Measurements from ENCODE around the gene COL6A2. TPM values are rescaled to one million over a fixed set of nuclear protein-coding genes. Genes with fewer than 3 reads are reported as not detected.
"Not testable (repeated sequence)": the region's sequence is repeated elsewhere in the genome, so short reads cannot be mapped to it uniquely, and the experiment has no call there.

The COL6A2 gene
- total and polyA plus RNA-seq, 4 experiments from 2014 or later: 0.77 to 25.7 (median 11.6) TPM

- ChIA-PET POLR2A (ENCODE audit: partially characterized antibody) (interaction anchor here (1.3 to 2.0 kb wide), 4 partner anchors 9 to 356 kb away, joined by 4 to 5 read pairs (median 4); a partner anchor contains a TSS), CTCF (ENCODE audit: partially characterized antibody) (interaction anchor here (1.0 to 2.4 kb wide), 9 partner anchors 10 to 257 kb away, joined by 3 to 19 read pairs (median 5); partner anchors contain the start of genes FTCD, MCM3AP and YBEY)
- Histone ChIP-seq H3K4me3 (ENCODE audit: low read length in 2 of 2) (no peak overlapping the region), H3K9me3 (ENCODE audit: control insufficient read depth in 1 of 2, low read length in 2 of 2) (no peaks in the 10 kb centered on the region), H3K36me3 (ENCODE audit: insufficient read depth, low read length) (no peaks in the 10 kb centered on the region), H3K4me1 (ENCODE audit: insufficient read depth, low read length) (peaks cover 5% of the 10 kb centered on the region), H3K27me3 (ENCODE audit: insufficient read depth, low read length) (no peaks in the 10 kb centered on the region), H3K27ac (ENCODE audit: low read depth, low read length) (no peak overlapping the region)
- Mint-ChIP-seq H3K27me3 (no peaks in the 10 kb centered on the region), H3K36me3 (no peaks in the 10 kb centered on the region), H3K27ac (peak overlapping the region in 4 of 7 donors; percentile 2 to 85 (median 60)), H3K4me3 (peak overlapping the region in 3 of 8 donors; percentile 15 to 49 (median 38)), H3K4me1 (peaks cover 4 to 8% (median 5%) of the 10 kb centered on the region in 4 donors), H3K9me3 (no peaks in the 10 kb centered on the region)
- no peak for DNase-seq
- intact Hi-C loops (cut with micrococcal nuclease): no loop called here
Observed at GRCh38 chr21:46144464-46145070, 46.7 kb downstream of the COL6A2 start.

- intact Hi-C loops (cut with micrococcal nuclease): no loop called here
- POLR2A ChIA-PET (ENCODE audit: partially characterized antibody): no interaction called here
- CTCF ChIA-PET (ENCODE audit: partially characterized antibody): no interaction called here
- Mint-ChIP-seq H3K27ac (peak overlapping the region in 1 of 7 donors; percentile 2), H3K4me3 (no peak overlapping the region), H3K27me3 (no peaks in the 10 kb centered on the region), H3K4me1 (peaks cover 4 to 8% (median 5%) of the 10 kb centered on the region in 4 donors), H3K36me3 (no peaks in the 10 kb centered on the region), H3K9me3 (no peaks in the 10 kb centered on the region)
- H3K27me3 ChIP-seq (ENCODE audit: insufficient read depth, low read length): no peaks in the 10 kb centered on the region
- no peak overlapping the region for H3K4me3 ChIP-seq (ENCODE audit: low read length in 2 of 2)
- H3K27ac ChIP-seq (ENCODE audit: low read depth, low read length): no peak overlapping the region
- H3K4me1 ChIP-seq (ENCODE audit: insufficient read depth, low read length): peaks cover 5% of the 10 kb centered on the region
- H3K36me3 ChIP-seq (ENCODE audit: insufficient read depth, low read length): no peaks in the 10 kb centered on the region
- peak in 1 of 5 donors; percentile 24 for DNase-seq
- no peaks in the 10 kb centered on the region for H3K9me3 ChIP-seq (ENCODE audit: control insufficient read depth in 1 of 2, low read length in 2 of 2)
Observed at GRCh38 chr21:46145159-46145839, 47.4 kb downstream of the COL6A2 start.

GRCh38 chr21:46145840-46146691, 48.2 kb downstream of the COL6A2 start:
- Mint-ChIP-seq H3K27me3 (no peaks in the 10 kb centered on the region), H3K27ac (peak overlapping the region in 2 of 7 donors; percentile 13 to 62), H3K4me1 (peaks cover 4 to 8% (median 5%) of the 10 kb centered on the region in 4 donors), H3K9me3 (no peaks in the 10 kb centered on the region), H3K36me3 (no peaks in the 10 kb centered on the region), H3K4me3 (no peak overlapping the region)
- H3K4me1 ChIP-seq (ENCODE audit: insufficient read depth, low read length): peaks cover 5% of the 10 kb centered on the region
- no peaks in the 10 kb centered on the region for H3K27me3 ChIP-seq (ENCODE audit: insufficient read depth, low read length)
- peak in 1 of 5 donors; percentile 8 for DNase-seq
- intact Hi-C loops (cut with micrococcal nuclease): no loop called here
- no peaks in the 10 kb centered on the region for H3K9me3 ChIP-seq (ENCODE audit: control insufficient read depth in 1 of 2, low read length in 2 of 2)
- no peaks in the 10 kb centered on the region for H3K36me3 ChIP-seq (ENCODE audit: insufficient read depth, low read length)
- ChIA-PET POLR2A (ENCODE audit: partially characterized antibody) (no interaction called here), CTCF (ENCODE audit: partially characterized antibody) (no interaction called here)
- H3K4me3 ChIP-seq (ENCODE audit: low read length in 2 of 2): no peak overlapping the region
- H3K27ac ChIP-seq (ENCODE audit: low read depth, low read length): no peak overlapping the region

- no peak overlapping the region for H3K4me3 ChIP-seq (ENCODE audit: low read length in 2 of 2)
- Mint-ChIP-seq H3K4me1 (peaks cover 3 to 8% (median 4%) of the 10 kb centered on the region in 4 donors), H3K36me3 (no peaks in the 10 kb centered on the region), H3K9me3 (no peaks in the 10 kb centered on the region), H3K4me3 (no peak overlapping the region), H3K27ac (peak overlapping the region in 2 of 7 donors; percentile 60 to 62), H3K27me3 (no peaks in the 10 kb centered on the region)
- intact Hi-C loops (cut with micrococcal nuclease): loop anchor here (1.0 kb wide), 1 partner anchor 177 kb away; the partner anchor contains the start of gene PCNT
- no peak for DNase-seq
- H3K4me1 ChIP-seq (ENCODE audit: insufficient read depth, low read length): peaks cover 5% of the 10 kb centered on the region
- H3K27ac ChIP-seq (ENCODE audit: low read depth, low read length): no peak overlapping the region
- H3K9me3 ChIP-seq (ENCODE audit: control insufficient read depth in 1 of 2, low read length in 2 of 2): no peaks in the 10 kb centered on the region
- ChIA-PET POLR2A (ENCODE audit: partially characterized antibody) (no interaction called here), CTCF (ENCODE audit: partially characterized antibody) (no interaction called here)
- no peaks in the 10 kb centered on the region for H3K27me3 ChIP-seq (ENCODE audit: insufficient read depth, low read length)
- no peaks in the 10 kb centered on the region for H3K36me3 ChIP-seq (ENCODE audit: insufficient read depth, low read length)
Observed at GRCh38 chr21:46146856-46147255, 48.9 kb downstream of the COL6A2 start.

GRCh38 chr21:46147429-46147828, 49.5 kb downstream of the COL6A2 start:
- H3K4me3 ChIP-seq (ENCODE audit: low read length in 2 of 2); H3K27ac ChIP-seq (ENCODE audit: low read depth, low read length); H3K4me1 ChIP-seq (ENCODE audit: insufficient read depth, low read length); H3K36me3 ChIP-seq (ENCODE audit: insufficient read depth, low read length); H3K27ac Mint-ChIP-seq; H3K36me3 Mint-ChIP-seq; POLR2A ChIA-PET (ENCODE audit: partially characterized antibody); H3K4me1 Mint-ChIP-seq; H3K27me3 Mint-ChIP-seq; H3K9me3 Mint-ChIP-seq; H3K4me3 Mint-ChIP-seq; H3K27me3 ChIP-seq (ENCODE audit: insufficient read depth, low read length); H3K9me3 ChIP-seq (ENCODE audit: control insufficient read depth in 1 of 2, low read length in 2 of 2); CTCF ChIA-PET (ENCODE audit: partially characterized antibody): not testable (repeated sequence)
- DNase-seq: peak; percentile 31 to 40 (median 38)
- intact Hi-C loops (cut with micrococcal nuclease): loop anchor here (1.0 kb wide), 1 partner anchor 177 kb away; the partner anchor contains the start of gene PCNT

- CTCF ChIA-PET (ENCODE audit: partially characterized antibody): no interaction called here
- Histone ChIP-seq H3K27me3 (ENCODE audit: insufficient read depth, low read length) (no peaks in the 10 kb centered on the region), H3K9me3 (ENCODE audit: control insufficient read depth in 1 of 2, low read length in 2 of 2) (no peaks in the 10 kb centered on the region), H3K27ac (ENCODE audit: low read depth, low read length) (no peak overlapping the region), H3K36me3 (ENCODE audit: insufficient read depth, low read length) (no peaks in the 10 kb centered on the region), H3K4me3 (ENCODE audit: low read length in 2 of 2) (no peak overlapping the region), H3K4me1 (ENCODE audit: insufficient read depth, low read length) (peaks cover 5% of the 10 kb centered on the region)
- Mint-ChIP-seq H3K36me3 (no peaks in the 10 kb centered on the region), H3K27me3 (no peaks in the 10 kb centered on the region), H3K9me3 (no peaks in the 10 kb centered on the region), H3K4me1 (peaks cover 3 to 8% (median 6%) of the 10 kb centered on the region in 4 donors), H3K27ac (no peak overlapping the region), H3K4me3 (no peak overlapping the region)
- POLR2A ChIA-PET (ENCODE audit: partially characterized antibody): no interaction called here
- intact Hi-C loops (cut with micrococcal nuclease): no loop called here
- peak in 1 of 5 donors; percentile 14 for DNase-seq
Observed at GRCh38 chr21:46148106-46148505, 50.2 kb downstream of the COL6A2 start.
